ENCODE data around the gene ESRRB. TPM values are rescaled to one million over a fixed set of nuclear protein-coding genes. Genes with fewer than 3 reads are reported as not detected.

The ESRRB gene
- total RNA-seq, 2 experiments from 2014 or later, result 0.47 TPM; not detected in 1

- intact Hi-C loops (cut with micrococcal nuclease; ENCODE audit: unreplicated experiment), result no loop called here
- Histone ChIP-seq H2AFZ (ENCODE audit: low read length) (no peak overlapping the region), H4K20me1 (ENCODE audit: insufficient read depth, low read length) (no peaks in the 10 kb centered on the region), H3K4me3 (ENCODE audit: low read depth, low read length, poor library complexity, severe bottlenecking) (no peak overlapping the region), H3K79me2 (ENCODE audit: insufficient read depth, low read depth, low read length) (no peaks in the 10 kb centered on the region), H3K4me2 (ENCODE audit: low read length) (no peak overlapping the region), H3K9me2 (ENCODE audit: insufficient read depth, low read length) (no peaks in the 10 kb centered on the region), H3K36me3 (ENCODE audit: insufficient read depth, low read length) (no peaks in the 10 kb centered on the region), H3K27ac (ENCODE audit: low read depth, low read length, poor library complexity, severe bottlenecking) (no peak overlapping the region), H3K9me3 (ENCODE audit: low read length) (no peaks in the 10 kb centered on the region), H3K4me1 (ENCODE audit: insufficient read depth, low read length, poor library complexity, severe bottlenecking) (no peaks in the 10 kb centered on the region)
- CTCF ChIA-PET (ENCODE audit: unreplicated experiment), result interaction anchor here (0.6 kb wide), 1 partner anchor 72 kb away, joined by 4 read pairs; no protein-coding TSS in a partner anchor
- DNase-seq (ENCODE audit: low spot score), result no peak
- BruUV-seq (replicated peaks), result no TSS peak
- POLR2A ChIA-PET, result no interaction called here
- TF ChIP-seq EZH2phosphoT487 (IDR thresholded peaks at IDR 0.05; ENCODE audit: borderline replicate concordance, low read depth, low read length) (no peak), CTCF (conservative IDR thresholded peaks at IDR 0.05; ENCODE audit: low read length) (no peak)
Observed at GRCh38 chr14:76499399-76499798, 123.5 kb downstream of the ESRRB start.

- H3K36me3 ChIP-seq (ENCODE audit: insufficient read depth, low read length), result no peaks in the 10 kb centered on the region
- H3K27ac ChIP-seq (ENCODE audit: low read depth, low read length, poor library complexity, severe bottlenecking), result no peak overlapping the region
- H3K9me2 ChIP-seq (ENCODE audit: insufficient read depth, low read length), result no peaks in the 10 kb centered on the region
- H3K4me1 ChIP-seq (ENCODE audit: insufficient read depth, low read length, poor library complexity, severe bottlenecking), result no peaks in the 10 kb centered on the region
- no peaks in the 10 kb centered on the region for H3K9me3 ChIP-seq (ENCODE audit: low read length)
- no peaks in the 10 kb centered on the region for H3K79me2 ChIP-seq (ENCODE audit: insufficient read depth, low read depth, low read length)
- no peak overlapping the region for H3K4me2 ChIP-seq (ENCODE audit: low read length)
- TF ChIP-seq CTCF (conservative IDR thresholded peaks at IDR 0.05; ENCODE audit: low read length) (no peak), EZH2phosphoT487 (IDR thresholded peaks at IDR 0.05; ENCODE audit: borderline replicate concordance, low read depth, low read length) (no peak)
- no peaks in the 10 kb centered on the region for H4K20me1 ChIP-seq (ENCODE audit: insufficient read depth, low read length)
- CTCF ChIA-PET (ENCODE audit: unreplicated experiment), result no interaction called here
- no peak overlapping the region for H3K4me3 ChIP-seq (ENCODE audit: low read depth, low read length, poor library complexity, severe bottlenecking)
- DNase-seq (ENCODE audit: low spot score), result no peak
- no peak overlapping the region for H2AFZ ChIP-seq (ENCODE audit: low read length)
- POLR2A ChIA-PET, result no interaction called here
- intact Hi-C loops (cut with micrococcal nuclease; ENCODE audit: unreplicated experiment), result no loop called here
- BruUV-seq (replicated peaks), result no TSS peak
Observed at GRCh38 chr14:76500011-76500410, 124.1 kb downstream of the ESRRB start.

- no peak overlapping the region for H2AFZ ChIP-seq (ENCODE audit: low read length)
Observed at GRCh38 chr14:76500480-76500879, 124.5 kb downstream of the ESRRB start.

More at GRCh38 chr14:76500480-76500879, 124.5 kb downstream of the ESRRB start:
- no TSS peak for BruUV-seq (replicated peaks)
- Histone ChIP-seq H3K36me3 (ENCODE audit: insufficient read depth, low read length) (no peaks in the 10 kb centered on the region), H3K4me1 (ENCODE audit: insufficient read depth, low read length, poor library complexity, severe bottlenecking) (no peaks in the 10 kb centered on the region), H3K4me3 (ENCODE audit: low read depth, low read length, poor library complexity, severe bottlenecking) (no peak overlapping the region), H4K20me1 (ENCODE audit: insufficient read depth, low read length) (no peaks in the 10 kb centered on the region), H3K9me3 (ENCODE audit: low read length) (no peaks in the 10 kb centered on the region), H3K79me2 (ENCODE audit: insufficient read depth, low read depth, low read length) (no peaks in the 10 kb centered on the region), H3K4me2 (ENCODE audit: low read length) (no peak overlapping the region), H3K27ac (ENCODE audit: low read depth, low read length, poor library complexity, severe bottlenecking) (no peak overlapping the region), H3K9me2 (ENCODE audit: insufficient read depth, low read length) (no peaks in the 10 kb centered on the region)
- intact Hi-C loops (cut with micrococcal nuclease; ENCODE audit: unreplicated experiment), result no loop called here
- TF ChIP-seq EZH2phosphoT487 (IDR thresholded peaks at IDR 0.05; ENCODE audit: borderline replicate concordance, low read depth, low read length), result no peak
- no peak for TF ChIP-seq CTCF (conservative IDR thresholded peaks at IDR 0.05; ENCODE audit: low read length)
- ChIA-PET CTCF (ENCODE audit: unreplicated experiment) (no interaction called here), POLR2A (interaction anchor here (0.7 kb wide), 1 partner anchor 268 kb away, joined by 5 read pairs; no protein-coding TSS in a partner anchor)
- no peak for DNase-seq (ENCODE audit: low spot score)
